ENCODE results near the gene SPATA24. TPM values are rescaled to one million over a fixed set of nuclear protein-coding genes. Genes with fewer than 3 reads are reported as not detected.
A peak's percentile ranks its signal among the peaks of the same experiment; 100 is the strongest.

Gene SPATA24
- total and polyA plus RNA-seq, 2 of the 13 experiments (the other 11 are each of a cell fraction or from before 2014, with no cell fraction given) = 6.0 to 11.1 TPM

- TF ChIP-seq TFDP2 (CRISPR knock-in tag; IDR thresholded peaks at IDR 0.05) = peak; percentile 44
- peak; percentile 79 for TF ChIP-seq SPEN (CRISPR knock-in tag; IDR thresholded peaks at IDR 0.05; ENCODE audit: low read depth)
- no peak for TF ChIP-seq ATRX (CRISPR knock-in tag; IDR thresholded peaks at IDR 0.05; ENCODE audit: borderline replicate concordance)
- peak; percentile 55 to 71; a peak in 3 of 4 replicates for TF ChIP-seq HMGXB4 (CRISPR knock-in tag; IDR thresholded peaks at IDR 0.05; ENCODE audit: borderline replicate concordance in 1 of 2, low read depth in 1 of 2)
- TF ChIP-seq ZNF563 (CRISPR knock-in tag; IDR thresholded peaks at IDR 0.05) = 0 out of 2 replicates have a peak, but pooled peaks have one; percentile 58
- TF ChIP-seq SP2 (CRISPR knock-in tag; IDR thresholded peaks at IDR 0.05) = no peak
- TF ChIP-seq ZMAT3 (CRISPR knock-in tag; conservative IDR thresholded peaks at IDR 0.05) = 0 out of 2 replicates have a peak, but pooled peaks have one; percentile 35
- 0 out of 2 replicates have a peak, but pooled peaks have one; percentile 13 for TF ChIP-seq MED1 (CRISPR knock-in tag; IDR thresholded peaks at IDR 0.05)
- no peak for TF ChIP-seq ZMAT5 (CRISPR knock-in tag; IDR thresholded peaks at IDR 0.05; ENCODE audit: borderline replicate concordance, low read depth)
- no peak for TF ChIP-seq HMGA1 (CRISPR knock-in tag; conservative IDR thresholded peaks at IDR 0.05)
- no peak for TF ChIP-seq ZNF136 (CRISPR knock-in tag; IDR thresholded peaks at IDR 0.05; ENCODE audit: low read depth)
- TF ChIP-seq CEBPB (IDR thresholded peaks at IDR 0.05; ENCODE audit: borderline replicate concordance, low read depth, low read length) = no peak
- no peak for TF ChIP-seq HMG20B (CRISPR knock-in tag; conservative IDR thresholded peaks at IDR 0.05)
- TF ChIP-seq TIGD3 (CRISPR knock-in tag; IDR thresholded peaks at IDR 0.05; ENCODE audit: borderline replicate concordance) = no peak
- no peak for TF ChIP-seq CC2D1A (CRISPR knock-in tag; IDR thresholded peaks at IDR 0.05)
- TF ChIP-seq CREB3 (CRISPR knock-in tag; IDR thresholded peaks at IDR 0.05) = no peak
- no peak for TF ChIP-seq ZNF777 (CRISPR knock-in tag; IDR thresholded peaks at IDR 0.05)
- peak; percentile 52 for TF ChIP-seq ETV5 (CRISPR knock-in tag; IDR thresholded peaks at IDR 0.05; ENCODE audit: borderline replicate concordance)
- TF ChIP-seq ZNF160 (CRISPR knock-in tag; IDR thresholded peaks at IDR 0.05) = 0 out of 2 replicates have a peak, but pooled peaks have one; percentile 34
- no peak for TF ChIP-seq SIN3A (IDR thresholded peaks at IDR 0.05; ENCODE audit: borderline replicate concordance, low read depth, low read length)
- no peak for TF ChIP-seq MTF2 (CRISPR knock-in tag; IDR thresholded peaks at IDR 0.05; ENCODE audit: borderline replicate concordance)
- TF ChIP-seq DNMT1 (CRISPR knock-in tag; IDR thresholded peaks at IDR 0.05) = no peak
- TF ChIP-seq NFRKB (IDR thresholded peaks at IDR 0.05) = no peak
Observed at GRCh38 chr5:139439013-139439903, 35.4 kb upstream of the SPATA24 start, which contains the start of gene DNAJC18 (continued).

Measured in HepG2 (cell line).